GM19463 (cell line): ENCODE results near the gene UPF3A.

ENCODE experiments used
- ATAC-seq: cut with Tn5 transposase; IDR thresholded peaks from one replicate; pipeline ENCODE4 v1.9.1; 2021; ENCODE audit warnings: mild to moderate bottlenecking, moderate library complexity; ENCODE audit not compliant: unreplicated experiment

The UPF3A gene

DNA sequence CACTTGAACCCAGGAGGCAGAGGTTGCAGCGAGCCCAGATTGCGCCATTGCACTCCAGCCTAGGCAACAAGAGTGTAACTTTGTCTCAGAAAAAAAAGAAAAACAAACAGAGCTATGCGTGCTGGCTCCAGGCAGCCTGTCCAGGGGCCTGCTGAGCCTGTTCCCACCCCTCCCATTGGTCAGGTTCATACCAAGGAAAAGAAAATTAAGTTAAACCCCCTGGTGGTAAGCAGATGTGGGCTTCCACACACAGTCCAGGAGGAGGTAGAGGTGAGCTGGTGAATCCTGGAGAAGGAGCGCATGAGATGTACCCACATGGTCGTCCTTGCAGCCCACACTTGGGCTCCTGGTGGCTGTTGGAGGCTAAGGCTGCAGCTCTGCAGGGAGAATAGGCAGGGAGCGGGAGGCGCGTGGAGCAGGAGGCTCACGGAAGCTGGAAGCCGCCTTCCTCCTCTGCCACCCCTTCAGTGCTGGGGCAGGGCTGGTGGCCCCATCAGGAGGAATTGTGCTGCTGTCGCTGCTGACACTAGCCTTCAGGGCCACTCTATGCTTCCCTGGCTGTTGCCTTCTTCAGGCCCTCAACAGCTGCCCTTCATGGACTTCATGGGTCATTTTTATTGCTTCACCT lies 22.4 kb downstream of the UPF3A start:
- no peak for ATAC-seq

DNA sequence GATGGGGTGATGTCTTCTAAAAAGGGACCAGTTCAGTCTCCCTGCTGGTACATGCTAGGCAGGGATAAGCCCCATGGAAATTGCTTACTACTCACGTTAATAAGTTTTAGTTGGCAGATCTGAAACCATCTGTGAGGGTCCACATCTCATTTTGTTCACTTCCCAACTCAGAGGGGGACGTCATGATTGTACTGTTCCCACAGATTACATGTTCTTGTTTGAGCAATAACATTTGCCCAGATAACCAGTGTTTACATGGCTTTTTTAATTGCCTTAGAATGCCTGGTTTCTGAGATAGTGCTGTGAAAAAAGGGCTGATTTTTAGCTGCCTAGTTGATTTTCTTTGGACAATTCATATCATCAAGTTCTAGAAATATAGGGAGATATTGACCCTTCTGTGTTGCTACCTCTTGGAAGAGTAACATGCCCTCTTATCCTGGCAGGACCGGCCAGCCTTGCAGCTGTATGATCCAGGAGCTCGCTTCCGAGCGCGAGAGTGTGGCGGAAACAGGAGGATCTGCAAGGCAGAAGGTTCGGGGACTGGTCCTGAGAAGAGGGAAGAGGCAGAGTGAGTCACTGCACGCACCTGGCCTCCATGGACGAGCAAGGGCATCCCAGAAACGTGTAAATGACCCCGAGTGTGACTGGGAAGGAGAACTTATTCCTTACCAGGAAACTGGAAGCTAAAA lies 23.1 kb downstream of the UPF3A start:
- ATAC-seq = no peak

DNA sequence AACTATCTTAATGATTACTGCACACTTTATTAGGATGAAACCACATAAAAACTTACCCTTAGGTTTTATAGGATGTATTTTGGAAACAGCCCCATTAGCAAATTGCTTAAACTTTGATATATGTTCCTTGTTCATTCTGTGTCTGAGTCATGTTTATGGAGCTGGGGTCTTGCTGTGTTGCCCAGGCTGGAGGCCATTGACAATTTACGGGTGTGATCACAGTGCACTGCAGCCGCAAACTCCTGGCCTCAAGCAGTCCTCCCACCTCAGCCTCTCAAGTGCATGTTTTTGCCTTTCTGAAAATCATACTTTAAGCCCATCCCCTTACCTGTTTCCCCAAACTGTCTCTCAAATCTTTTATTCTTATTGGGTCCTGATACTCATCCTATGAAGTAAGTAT lies 27.7 kb downstream of the UPF3A start:
- ATAC-seq = no peak

DNA sequence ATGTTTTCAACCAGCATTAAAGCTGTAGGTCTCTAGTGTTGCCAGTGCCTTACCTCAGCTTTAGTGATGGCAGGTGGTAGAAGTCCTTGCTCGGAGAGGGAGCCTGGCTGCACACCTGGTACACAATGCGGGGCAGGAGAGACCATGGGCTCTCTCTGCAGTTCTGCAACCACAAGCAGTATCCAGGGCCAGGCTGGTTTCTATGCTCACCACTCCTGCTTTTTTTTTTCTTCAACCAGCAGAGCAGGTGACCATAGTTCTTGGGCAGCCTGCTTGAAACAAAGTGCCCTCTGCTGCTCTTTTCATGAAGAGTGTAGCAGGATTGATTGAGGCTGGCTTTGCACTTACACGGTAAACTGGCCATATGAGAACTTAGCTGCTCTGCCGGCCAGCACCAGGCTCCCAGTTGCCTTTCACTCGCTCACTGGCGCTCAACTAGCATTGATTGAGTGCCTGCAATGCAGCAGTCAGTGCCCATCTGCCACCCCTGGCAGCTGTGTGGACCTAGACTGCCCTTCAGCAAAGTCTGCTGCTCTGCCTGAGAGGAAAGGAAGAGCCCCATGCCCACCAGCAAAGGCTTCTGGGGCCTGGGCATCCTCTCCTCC lies 28.5 kb downstream of the UPF3A start:
- ATAC-seq = no peak

DNA sequence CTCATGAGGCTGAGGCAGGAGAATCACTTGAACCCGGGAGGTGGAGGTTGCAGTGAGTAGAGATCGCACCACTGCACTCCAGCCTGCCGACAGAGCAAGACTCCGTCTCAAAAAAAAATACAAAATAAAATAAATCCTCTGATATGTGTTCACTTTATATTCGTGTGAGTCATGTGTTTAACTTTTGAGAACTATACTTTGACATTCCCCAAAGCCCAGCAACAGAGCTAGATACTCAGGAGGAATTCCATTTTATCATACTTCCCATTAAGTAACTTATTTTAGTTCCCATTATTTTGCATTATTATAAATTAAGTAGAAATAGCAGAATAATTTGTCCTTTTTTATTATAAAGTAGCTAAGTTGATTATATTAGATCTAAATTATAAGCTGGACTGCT lies 29.6 kb downstream of the UPF3A start:
- no peak for ATAC-seq

DNA sequence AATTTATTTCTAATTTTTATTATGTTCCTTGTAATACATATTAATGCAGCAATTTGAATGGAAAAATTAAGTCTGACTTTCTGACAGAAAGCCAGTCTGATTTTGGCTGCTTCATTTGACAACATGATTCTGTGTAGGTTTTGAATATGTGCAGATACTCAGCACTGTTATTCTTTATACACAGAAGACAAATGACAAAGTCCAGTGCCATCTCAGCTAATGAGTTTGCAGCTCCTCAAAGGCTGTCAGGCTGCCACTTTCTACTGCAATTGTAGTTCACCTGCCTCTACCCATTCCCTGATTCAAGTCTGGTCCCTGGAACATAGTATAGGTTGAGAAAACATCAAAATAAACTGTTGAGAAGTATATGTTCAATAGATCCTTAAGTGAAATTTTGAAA lies 30.0 kb downstream of the UPF3A start:
- no peak for ATAC-seq

DNA sequence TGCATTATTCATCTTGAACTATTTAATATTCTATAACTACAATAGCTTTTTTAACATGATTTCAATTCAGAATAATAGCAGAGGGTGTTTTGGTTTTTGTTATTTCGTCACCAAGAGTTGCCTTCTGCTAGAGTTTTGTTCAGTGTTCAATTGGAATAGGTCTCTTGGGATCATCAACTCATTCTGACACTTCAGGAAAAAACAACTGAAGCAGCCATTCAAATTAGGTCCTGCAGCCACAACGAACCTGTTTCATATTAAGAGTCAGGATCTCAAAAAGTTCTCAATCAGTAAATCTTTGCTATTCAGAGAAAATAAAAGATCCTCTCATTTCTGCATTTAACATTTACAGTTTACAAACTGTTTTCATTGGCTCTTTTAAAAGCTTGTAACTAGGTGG lies 30.5 kb downstream of the UPF3A start:
- no peak for ATAC-seq

DNA sequence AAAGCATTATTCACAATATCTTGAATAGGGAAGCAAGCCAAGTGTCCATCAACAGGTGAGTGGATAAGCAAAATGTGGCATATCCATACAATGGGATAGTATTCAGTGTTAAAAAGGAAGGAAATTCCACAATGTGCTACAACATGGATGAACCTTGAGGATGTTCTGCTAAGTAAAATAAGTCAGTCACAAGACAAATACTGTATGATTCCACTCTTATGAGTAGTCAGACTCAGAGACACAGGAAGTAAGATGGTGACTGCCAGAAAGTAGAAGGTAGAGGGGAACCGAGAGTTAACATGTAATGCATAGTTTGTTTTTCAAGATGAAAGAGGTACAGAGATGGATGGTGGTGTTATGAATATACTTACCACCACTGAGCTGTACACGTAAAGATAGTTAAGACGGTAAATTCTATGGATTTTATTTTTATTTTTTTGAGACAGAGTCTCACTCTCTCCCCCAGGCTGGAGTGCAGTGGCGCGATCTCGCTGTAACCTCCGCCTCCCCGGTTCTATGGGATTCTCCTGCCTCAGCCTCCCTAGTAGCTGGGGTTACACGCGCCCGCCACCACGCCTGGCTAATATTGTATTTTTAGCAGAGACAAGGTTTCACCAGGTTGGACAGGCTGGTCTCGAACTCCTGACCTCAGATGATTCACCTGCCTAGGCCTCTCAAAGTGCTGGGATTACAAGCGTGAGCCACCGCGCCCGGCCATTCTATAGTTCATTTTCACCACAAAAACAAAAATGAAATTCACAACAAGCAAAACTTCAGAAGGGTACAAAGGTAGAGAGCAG lies 31.9 kb downstream of the UPF3A start:
- no peak for ATAC-seq

DNA sequence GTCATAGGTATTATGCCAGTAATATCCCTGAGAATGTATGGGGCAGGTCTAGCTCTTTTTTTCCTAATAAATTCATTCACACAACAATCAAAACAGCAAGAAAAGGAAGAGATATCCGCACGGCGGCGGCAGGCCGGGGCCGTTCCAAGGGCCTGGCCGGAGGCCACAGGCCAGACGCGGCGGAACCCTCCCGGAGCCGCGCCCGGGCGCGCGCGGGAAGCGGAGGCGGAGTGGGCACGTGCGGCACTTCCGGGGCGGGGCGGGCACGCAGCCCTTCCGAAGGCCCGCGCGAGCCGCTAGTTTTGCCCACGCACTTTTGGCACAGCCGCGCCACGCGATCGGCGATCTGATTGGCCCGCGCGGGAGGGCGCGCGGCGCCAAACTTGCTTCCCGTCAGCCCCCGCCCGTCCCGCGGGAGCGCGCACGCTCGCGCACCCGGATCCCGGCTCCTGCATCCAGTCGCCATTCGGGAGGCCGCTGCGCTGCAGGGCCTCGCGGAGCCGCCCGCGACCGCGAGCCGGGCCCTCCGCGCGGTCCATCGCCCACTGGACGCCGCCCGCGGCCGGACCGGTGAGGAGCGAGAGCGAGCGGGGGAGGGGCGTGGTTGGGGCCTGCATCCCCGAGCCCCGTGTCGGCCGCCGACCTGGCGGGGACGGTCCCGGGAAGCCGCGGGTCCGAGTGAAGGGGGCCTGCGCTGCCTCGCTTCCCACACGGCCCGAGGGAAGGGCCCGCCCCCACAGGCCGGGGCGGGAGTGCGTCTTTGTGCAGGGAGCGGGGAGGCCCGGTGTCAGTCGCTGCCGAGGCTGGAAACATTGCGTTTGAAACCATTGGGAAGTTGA lies 32.9 kb downstream of the UPF3A start, which contains the start of gene CHAMP1:
Gene CHAMP1 (plus strand): TSS at position 430 of the 839 bp plus-strand sequence. CDS start 9,340 bp downstream, outside the sequence.
- peak; percentile 84 for ATAC-seq

DNA sequence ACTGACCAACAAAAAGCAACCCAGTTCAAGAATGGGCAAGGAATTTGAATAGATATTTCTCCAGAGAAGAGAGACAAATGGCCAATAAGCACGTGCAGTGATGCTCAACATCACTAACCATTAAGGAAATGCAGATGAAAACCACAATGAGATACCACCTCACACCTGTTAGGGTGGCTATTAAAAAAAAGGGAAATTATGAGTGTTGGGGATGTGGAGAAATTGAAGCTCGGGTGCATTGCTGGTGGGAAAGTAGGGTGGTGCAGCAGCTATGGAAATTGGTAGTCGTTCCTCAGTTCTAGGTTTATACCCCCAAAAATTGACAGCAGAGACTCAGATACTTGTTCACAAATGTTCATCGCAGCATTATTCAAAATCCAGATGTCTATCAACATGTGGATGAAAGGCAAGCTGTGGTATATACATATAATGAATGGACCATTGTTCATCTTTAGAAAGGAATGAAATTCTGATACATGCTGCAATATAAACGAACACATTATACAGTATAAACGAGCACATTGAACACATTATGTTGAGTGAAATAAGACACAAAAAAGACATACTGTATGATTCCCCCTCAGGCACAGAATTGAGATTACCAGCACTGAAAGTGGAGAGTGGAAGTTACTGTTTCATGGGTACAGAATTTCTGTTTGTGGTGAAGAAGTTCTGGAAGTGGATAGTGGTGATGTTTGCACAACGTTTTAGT lies 33.8 kb downstream of the UPF3A start:
- no peak for ATAC-seq

DNA sequence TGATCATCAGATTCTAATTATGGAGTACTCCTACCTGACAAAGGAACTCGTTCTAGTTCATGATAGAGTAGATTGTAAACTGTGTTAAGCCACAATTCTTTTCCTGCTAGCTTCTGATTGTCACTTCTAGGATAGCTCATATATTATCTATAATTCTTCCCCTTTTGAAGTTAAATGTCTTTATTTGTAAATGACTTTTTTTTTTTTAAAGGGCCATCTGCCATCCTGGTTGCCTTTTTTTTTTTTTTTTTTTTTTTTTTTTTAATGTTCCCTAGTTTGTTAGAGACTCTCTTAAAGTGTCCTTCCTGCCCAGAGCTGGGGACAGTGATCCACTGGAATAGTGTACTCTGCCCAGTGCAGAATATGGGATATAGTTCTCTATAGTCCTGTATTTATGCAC lies 37.2 kb downstream of the UPF3A start:
- no peak for ATAC-seq

DNA sequence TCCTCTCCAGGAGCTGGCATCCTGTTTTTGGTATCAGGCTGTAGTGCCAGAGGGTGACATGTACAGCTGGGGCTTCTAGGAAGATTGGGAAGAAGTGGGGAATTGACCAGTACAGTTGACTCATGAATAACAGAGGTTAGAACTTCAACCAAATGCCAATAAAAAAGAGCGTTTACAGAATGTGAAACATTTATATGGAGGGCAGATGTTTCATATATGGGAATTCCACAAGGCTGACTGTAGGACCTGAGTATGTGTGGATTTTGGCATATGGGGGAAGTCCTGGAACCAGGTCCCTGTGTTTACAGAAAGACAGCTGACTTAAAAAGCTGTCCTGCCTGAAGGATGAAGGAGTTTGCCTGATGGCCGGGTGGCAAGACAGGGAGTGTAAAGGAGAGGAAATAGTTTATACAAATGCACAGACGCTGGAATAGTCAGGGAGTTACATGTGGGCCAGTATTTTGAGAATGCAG lies 38.1 kb downstream of the UPF3A start:
- no peak for ATAC-seq

DNA sequence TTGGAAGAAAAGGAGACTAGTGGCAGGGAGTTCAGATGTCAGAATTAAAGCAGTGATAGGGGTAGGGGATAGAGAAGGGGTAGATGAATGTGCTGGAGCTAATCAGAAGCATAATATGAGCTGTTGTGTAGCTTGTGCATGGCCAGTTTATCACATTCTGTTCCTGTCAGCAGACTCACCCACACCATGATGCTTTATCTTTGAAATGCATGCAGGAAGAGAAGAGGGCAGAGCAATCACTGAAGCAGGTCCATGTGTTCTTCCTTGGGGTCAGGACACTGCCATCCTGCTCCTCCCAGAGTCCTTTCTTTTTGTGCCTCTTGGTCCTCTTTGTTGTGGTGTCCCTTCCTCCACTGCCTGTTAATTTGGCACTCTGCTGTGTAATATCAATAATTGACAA lies 38.7 kb downstream of the UPF3A start:
- ATAC-seq = no peak

DNA sequence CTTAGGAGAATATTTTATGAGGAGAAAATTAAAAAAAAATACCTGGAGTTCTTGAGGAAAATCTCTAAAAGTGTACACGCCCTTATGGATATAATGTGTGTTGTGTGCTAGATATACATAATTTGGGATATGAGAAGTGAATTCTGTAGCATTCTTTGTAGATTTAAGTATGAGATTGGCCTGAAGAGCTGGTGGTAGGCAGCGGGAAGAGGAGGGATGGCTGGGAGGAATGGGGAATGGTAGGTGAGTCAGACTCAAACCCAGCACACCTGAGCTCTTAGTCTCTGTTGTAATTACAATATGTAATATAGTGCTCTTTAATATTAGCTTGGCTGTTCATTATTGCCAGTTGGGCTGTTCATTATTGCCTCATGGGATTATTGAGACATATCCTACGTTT lies 39.9 kb downstream of the UPF3A start:
- no peak for ATAC-seq

DNA sequence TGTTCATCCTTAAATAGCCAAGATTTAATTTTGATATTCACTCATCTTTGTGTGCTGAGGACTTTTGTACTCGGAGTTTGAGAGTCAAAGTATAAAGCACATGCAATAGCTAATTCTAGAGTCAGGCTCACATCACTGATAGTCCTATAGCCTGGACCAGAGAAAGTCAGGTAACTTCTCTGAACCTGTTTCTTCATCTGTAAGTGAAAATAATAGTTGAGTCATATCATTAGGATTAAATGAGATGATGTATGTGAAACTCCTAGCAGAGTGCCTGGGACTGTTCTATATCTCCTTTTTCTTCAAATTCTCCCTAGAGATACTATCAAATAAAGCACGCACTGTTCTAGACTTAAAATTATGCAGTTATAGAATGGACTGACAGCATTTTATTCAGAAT lies 41.9 kb downstream of the UPF3A start:
- ATAC-seq = no peak

DNA sequence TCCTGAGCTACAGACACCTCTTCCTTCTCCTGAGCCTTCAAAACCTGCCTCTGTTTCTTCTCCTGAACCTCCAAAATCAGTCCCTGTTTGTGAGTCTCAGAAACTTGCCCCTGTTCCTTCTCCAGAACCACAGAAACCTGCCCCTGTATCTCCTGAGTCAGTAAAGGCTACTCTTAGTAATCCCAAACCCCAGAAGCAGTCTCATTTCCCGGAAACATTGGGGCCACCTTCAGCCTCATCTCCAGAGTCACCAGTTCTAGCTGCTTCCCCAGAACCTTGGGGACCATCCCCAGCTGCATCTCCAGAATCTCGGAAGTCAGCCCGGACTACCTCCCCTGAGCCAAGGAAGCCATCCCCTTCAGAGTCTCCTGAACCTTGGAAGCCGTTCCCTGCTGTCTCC lies 42.9 kb downstream of the UPF3A start:
- no peak for ATAC-seq

DNA sequence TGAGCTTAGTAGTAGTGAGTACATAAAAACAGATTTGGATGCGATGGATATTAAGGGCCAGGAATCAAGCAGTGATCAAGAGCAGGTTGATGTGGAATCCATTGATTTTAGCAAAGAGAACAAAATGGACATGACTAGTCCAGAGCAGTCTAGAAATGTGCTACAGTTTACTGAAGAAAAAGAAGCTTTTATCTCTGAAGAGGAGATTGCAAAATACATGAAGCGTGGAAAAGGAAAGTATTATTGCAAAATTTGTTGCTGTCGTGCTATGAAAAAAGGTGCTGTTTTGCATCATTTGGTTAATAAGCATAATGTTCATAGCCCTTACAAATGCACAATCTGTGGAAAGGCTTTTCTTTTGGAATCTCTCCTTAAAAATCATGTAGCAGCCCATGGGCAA lies 44.3 kb downstream of the UPF3A start:
- ATAC-seq = no peak

DNA sequence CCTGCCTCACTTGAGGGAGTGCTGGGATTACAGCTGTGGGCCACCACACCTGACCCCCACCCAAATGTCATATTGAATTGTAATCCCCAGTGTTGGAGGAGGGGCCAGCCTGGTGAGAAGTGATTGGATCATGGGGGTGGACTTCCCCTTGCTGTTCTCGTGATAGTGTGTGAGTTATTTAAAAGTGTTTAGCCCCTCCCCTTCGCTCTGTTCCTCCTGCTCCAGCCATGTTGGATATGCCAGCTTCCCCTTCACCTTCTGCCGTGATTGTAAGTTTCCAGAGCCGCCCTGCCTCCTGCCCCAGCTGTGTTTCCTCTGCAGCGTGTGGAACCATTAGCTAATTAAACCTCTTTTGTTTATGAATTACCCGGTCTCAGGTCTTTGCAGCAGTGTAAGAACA lies 46.6 kb downstream of the UPF3A start:
- no peak for ATAC-seq

DNA sequence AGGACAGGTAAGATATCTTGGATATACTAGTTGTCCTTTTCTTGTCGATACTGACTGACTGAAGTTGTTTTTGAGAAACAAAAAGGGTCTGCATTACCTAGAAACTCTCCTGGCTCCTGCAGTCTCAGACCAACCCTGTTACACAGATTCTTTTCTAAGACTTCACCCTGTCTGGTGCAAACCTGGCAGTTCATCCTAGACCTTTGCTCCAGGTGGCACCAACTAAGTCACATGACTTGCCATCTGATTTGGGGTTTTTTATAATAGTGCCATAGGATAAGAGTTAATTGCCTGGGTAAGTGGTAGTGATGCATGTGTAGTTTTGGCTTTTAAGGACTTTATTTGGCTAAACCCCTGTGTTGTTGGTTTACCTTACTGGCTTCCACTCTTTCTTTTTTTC lies 47.2 kb downstream of the UPF3A start:
- ATAC-seq = no peak

DNA sequence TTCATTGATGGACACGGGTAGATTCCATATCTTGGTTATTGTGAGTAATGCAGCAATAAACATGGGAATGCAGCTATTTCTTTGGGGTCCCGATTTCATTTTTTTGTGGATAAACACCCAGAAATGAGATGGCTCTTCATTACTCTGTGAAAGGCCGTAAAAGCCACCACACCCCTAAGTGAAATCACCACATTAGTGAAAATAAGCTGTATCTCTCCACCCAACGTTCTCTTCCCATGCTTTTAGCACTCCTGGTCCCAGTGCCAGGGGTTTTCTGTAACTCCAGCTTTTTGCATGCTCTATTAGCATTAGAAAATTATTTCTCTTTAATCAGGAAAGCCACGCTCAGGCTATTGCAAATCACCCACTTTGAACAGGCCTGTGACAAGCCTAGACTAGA lies 48.7 kb downstream of the UPF3A start:
- no peak for ATAC-seq
